ENCODE measurements around the gene ITGB2.

ITGB2 gene

GRCh38 chr21:44867464-44867863 is 53.2 kb downstream of the ITGB2 start:
- TF ChIP-seq CTCF (IDR thresholded peaks at IDR 0.05; ENCODE audit: insufficient read depth, low read depth, low read length, missing control alignments) = no peak
- no peak overlapping the region for H3K4me3 ChIP-seq (ENCODE audit: low read depth, low read length)
- no peak for DNase-seq (ENCODE audit: low read depth)

- no peak for DNase-seq (ENCODE audit: low read depth)
- no peak for TF ChIP-seq CTCF (IDR thresholded peaks at IDR 0.05; ENCODE audit: insufficient read depth, low read depth, low read length, missing control alignments)
- no peak overlapping the region for H3K4me3 ChIP-seq (ENCODE audit: low read depth, low read length)
Observed at GRCh38 chr21:44866780-44867179, 53.9 kb downstream of the ITGB2 start.

GRCh38 chr21:44865561-44866280 is 55.0 kb downstream of the ITGB2 start:
- TF ChIP-seq CTCF (IDR thresholded peaks at IDR 0.05; ENCODE audit: insufficient read depth, low read depth, low read length, missing control alignments) = no peak
- peak; percentile 26 for DNase-seq (ENCODE audit: low read depth)
- H3K4me3 ChIP-seq (ENCODE audit: low read depth, low read length) = no peak overlapping the region

GRCh38 chr21:44862869-44863685 is 57.6 kb downstream of the ITGB2 start:
- no peak overlapping the region for H3K4me3 ChIP-seq (ENCODE audit: low read depth, low read length)
- TF ChIP-seq CTCF (IDR thresholded peaks at IDR 0.05; ENCODE audit: insufficient read depth, low read depth, low read length, missing control alignments) = no peak

GRCh38 chr21:44858791-44859190 is 61.9 kb downstream of the ITGB2 start:
- no peak for DNase-seq (ENCODE audit: low read depth)
- no peak overlapping the region for H3K4me3 ChIP-seq (ENCODE audit: low read depth, low read length)

More at GRCh38 chr21:44862869-44863685, 57.6 kb downstream of the ITGB2 start:
- DNase-seq (ENCODE audit: low read depth) = no peak

GRCh38 chr21:44858291-44858690 is 62.4 kb downstream of the ITGB2 start:
- DNase-seq (ENCODE audit: low read depth) = no peak
- no peak for TF ChIP-seq CTCF (IDR thresholded peaks at IDR 0.05; ENCODE audit: insufficient read depth, low read depth, low read length, missing control alignments)
- H3K4me3 ChIP-seq (ENCODE audit: low read depth, low read length) = no peak overlapping the region

More at GRCh38 chr21:44858791-44859190, 61.9 kb downstream of the ITGB2 start:
- TF ChIP-seq CTCF (IDR thresholded peaks at IDR 0.05; ENCODE audit: insufficient read depth, low read depth, low read length, missing control alignments) = no peak
